ENCODE results near the gene PLIN1.

Gene PLIN1

DNA sequence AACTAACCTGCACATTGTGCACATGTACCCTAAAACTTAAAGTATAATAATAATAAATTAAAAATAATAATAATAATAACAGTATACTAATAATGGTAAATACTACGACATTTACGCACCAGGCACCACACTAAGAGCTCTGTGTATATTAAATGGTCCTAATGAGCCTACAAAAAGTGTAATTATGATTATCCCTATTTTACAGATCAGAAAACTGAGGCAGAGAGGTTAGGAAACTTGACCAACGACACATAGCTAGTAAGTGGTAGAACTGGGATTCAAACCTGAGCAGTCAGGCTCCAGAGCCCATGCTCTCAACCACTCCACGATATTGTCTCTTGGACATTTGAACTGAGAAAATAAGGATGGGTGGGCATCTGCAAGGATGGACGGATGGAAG, 38.9 kb downstream of the PLIN1 start:
- H3K27me3 ChIP-seq (ENCODE audit: control insufficient read depth in 3 of 3, insufficient read depth in 3 of 3, low read depth in 1 of 3, low read length in 3 of 3) = no peaks in the 10 kb centered on the region
- H3K4ac ChIP-seq (ENCODE audit: low read length) = no peak overlapping the region
- H3K36me3 ChIP-seq (replicated peaks in 1 of 2; ENCODE audit: control insufficient read depth in 2 of 2, insufficient read depth in 2 of 2, low read length in 2 of 2) = peaks cover 17 to 30% of the 10 kb centered on the region in 2 donors
- no peak overlapping the region for H4K91ac ChIP-seq (ENCODE audit: low read depth, low read length, poor library complexity)
- H3K18ac ChIP-seq (ENCODE audit: low read length) = no peak overlapping the region
- DNase-seq (ENCODE audit: low spot score) = no peak
- H2AFZ ChIP-seq (ENCODE audit: low read length) = no peak overlapping the region
- no peaks in the 10 kb centered on the region for H3K4me1 ChIP-seq (ENCODE audit: control insufficient read depth in 2 of 2, insufficient read depth in 1 of 2, low read depth in 1 of 2, low read length in 2 of 2)
- peaks cover 0 to 4% of the 10 kb centered on the region in 2 donors for H3K9me3 ChIP-seq (replicated peaks in 1 of 2; ENCODE audit: control insufficient read depth in 2 of 2, insufficient read depth in 1 of 2, low read depth in 1 of 2, low read length in 2 of 2)
- no peak overlapping the region for H3K4me2 ChIP-seq (ENCODE audit: insufficient read depth, low read length, poor library complexity, severe bottlenecking)
- no peak overlapping the region for H3K27ac ChIP-seq (replicated peaks; ENCODE audit: low read length)
- H3K23ac ChIP-seq (ENCODE audit: low read depth, low read length, poor library complexity) = no peak overlapping the region
- H2BK12ac ChIP-seq (ENCODE audit: low read length) = no peak overlapping the region
- no peak overlapping the region for H3K4me3 ChIP-seq (ENCODE audit: low read length in 2 of 2)
- no peak overlapping the region for H4K8ac ChIP-seq (ENCODE audit: low read depth, low read length)
- H2AK5ac ChIP-seq (ENCODE audit: low read depth, low read length) = no peak overlapping the region
- H2BK15ac ChIP-seq (ENCODE audit: low read length) = no peak overlapping the region
- H2BK120ac ChIP-seq (ENCODE audit: low read depth, low read length) = no peak overlapping the region
- no peak overlapping the region for H2BK5ac ChIP-seq (ENCODE audit: low read length)
- no peaks in the 10 kb centered on the region for H3K79me1 ChIP-seq (ENCODE audit: low read depth, low read length)
- H3K9ac ChIP-seq (ENCODE audit: low read depth, low read length, poor library complexity) = no peak overlapping the region
- no peak overlapping the region for H3K14ac ChIP-seq (ENCODE audit: low read length)
- WGBS, 2 donors (ENCODE audit: extremely low coverage in 2 of 2, insufficient read length in 2 of 2, insufficient replicate concordance in 1 of 2) = no CpG with 5 or more reads among the region's 5 CpGs

DNA sequence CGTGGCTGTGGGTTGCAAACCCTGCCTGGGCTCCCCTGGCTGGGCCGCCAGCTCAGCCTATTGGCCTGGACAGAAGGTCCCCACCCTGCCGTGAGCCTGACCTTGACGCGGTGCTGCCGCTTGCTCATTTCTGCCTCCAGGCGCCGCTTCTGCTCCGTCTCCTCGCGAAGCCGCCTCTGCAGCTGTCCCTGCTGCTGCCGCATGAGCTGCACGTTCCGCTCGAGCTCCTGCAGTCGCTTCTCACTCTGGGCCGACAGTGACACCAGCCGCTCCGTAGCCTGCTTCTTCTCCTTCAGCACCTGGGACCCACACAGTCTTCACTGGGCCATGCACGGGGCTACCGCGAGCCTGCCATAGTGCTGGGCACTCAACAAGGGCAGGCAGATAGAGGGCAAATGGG, 45.6 kb downstream of the PLIN1 start:
- H2BK5ac ChIP-seq (ENCODE audit: low read length) = no peak overlapping the region
- no CpG with 5 or more reads among the region's 23 CpGs for WGBS, 2 donors (ENCODE audit: extremely low coverage in 2 of 2, insufficient read length in 2 of 2, insufficient replicate concordance in 1 of 2)

DNA sequence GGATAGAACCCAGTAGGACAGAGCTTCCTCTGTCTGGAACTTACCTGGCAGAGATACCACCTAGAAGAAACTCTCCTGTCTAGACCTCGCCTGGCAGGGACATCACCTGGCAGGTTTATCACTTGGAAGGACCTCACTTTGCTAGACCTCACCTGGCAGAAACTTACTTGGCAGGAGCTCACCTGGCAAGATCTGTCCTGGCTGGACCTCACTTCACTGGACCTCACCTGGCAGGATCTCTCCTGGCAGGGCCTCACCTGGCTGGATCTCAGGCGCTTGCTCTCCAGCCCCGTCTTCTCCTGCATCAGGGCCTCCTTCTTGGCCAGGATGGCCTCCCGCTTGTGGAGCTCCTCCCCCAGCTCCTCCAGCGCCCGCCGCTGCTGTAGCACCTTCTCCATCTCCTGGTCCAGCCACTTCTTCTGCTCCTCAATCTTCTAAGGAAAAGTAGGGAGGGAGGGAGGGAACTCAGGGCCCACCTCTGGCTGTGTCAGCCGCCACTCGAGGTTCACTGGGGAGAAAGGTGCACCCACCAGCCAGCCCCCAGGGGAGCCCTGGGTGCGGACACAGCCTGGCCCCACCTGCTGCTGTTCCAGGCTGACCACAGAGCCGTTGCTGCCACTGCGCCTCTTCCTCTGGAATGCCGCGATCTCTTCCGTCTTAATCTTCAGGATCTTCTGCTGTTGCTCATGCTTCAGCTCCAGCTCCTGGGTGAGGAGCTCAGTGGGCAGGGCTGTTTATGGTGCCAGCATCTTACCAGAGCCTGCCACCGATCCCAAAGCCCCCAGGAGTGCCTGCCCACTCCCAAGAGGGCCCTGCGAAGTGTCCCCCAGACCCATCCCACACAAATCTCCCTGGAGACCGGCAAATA, 46.4 kb downstream of the PLIN1 start:
- Histone ChIP-seq H2AFZ (ENCODE audit: low read length) (no peak overlapping the region), H3K18ac (ENCODE audit: low read length) (no peak overlapping the region), H3K4ac (ENCODE audit: low read length) (no peak overlapping the region), H3K14ac (ENCODE audit: low read length) (no peak overlapping the region), H4K91ac (ENCODE audit: low read depth, low read length, poor library complexity) (no peak overlapping the region), H2BK120ac (ENCODE audit: low read depth, low read length) (no peak overlapping the region), H3K79me1 (ENCODE audit: low read depth, low read length) (no peaks in the 10 kb centered on the region), H3K36me3 (replicated peaks in 1 of 2; ENCODE audit: control insufficient read depth in 2 of 2, insufficient read depth in 2 of 2, low read length in 2 of 2) (peaks cover 53 to 59% of the 10 kb centered on the region in 2 donors), H2AK5ac (ENCODE audit: low read depth, low read length) (no peak overlapping the region), H2BK12ac (ENCODE audit: low read length) (no peak overlapping the region), H3K4me2 (ENCODE audit: insufficient read depth, low read length, poor library complexity, severe bottlenecking) (no peak overlapping the region), H2BK5ac (ENCODE audit: low read length) (no peak overlapping the region), H3K9ac (ENCODE audit: low read depth, low read length, poor library complexity) (no peak overlapping the region), H3K27me3 (ENCODE audit: control insufficient read depth in 3 of 3, insufficient read depth in 3 of 3, low read depth in 1 of 3, low read length in 3 of 3) (no peaks in the 10 kb centered on the region), H4K8ac (ENCODE audit: low read depth, low read length) (no peak overlapping the region), H3K9me3 (replicated peaks in 1 of 2; ENCODE audit: control insufficient read depth in 2 of 2, insufficient read depth in 1 of 2, low read depth in 1 of 2, low read length in 2 of 2) (peaks cover 15 to 31% of the 10 kb centered on the region in 2 donors), H3K4me3 (ENCODE audit: low read length in 2 of 2) (no peak overlapping the region), H3K4me1 (ENCODE audit: control insufficient read depth in 2 of 2, insufficient read depth in 1 of 2, low read depth in 1 of 2, low read length in 2 of 2) (no peaks in the 10 kb centered on the region), H3K27ac (replicated peaks; ENCODE audit: low read length) (no peak overlapping the region), H3K23ac (ENCODE audit: low read depth, low read length, poor library complexity) (no peak overlapping the region), H2BK15ac (ENCODE audit: low read length) (no peak overlapping the region)
- WGBS, 2 donors (ENCODE audit: extremely low coverage in 2 of 2, insufficient read length in 2 of 2, insufficient replicate concordance in 1 of 2) = no CpG with 5 or more reads among the region's 18 CpGs
- DNase-seq (ENCODE audit: low spot score) = no peak

More for the DNA sequence above, 45.6 kb downstream of the PLIN1 start:
- Histone ChIP-seq H3K9ac (ENCODE audit: low read depth, low read length, poor library complexity) (no peak overlapping the region), H2BK15ac (ENCODE audit: low read length) (no peak overlapping the region), H3K23ac (ENCODE audit: low read depth, low read length, poor library complexity) (no peak overlapping the region), H3K14ac (ENCODE audit: low read length) (no peak overlapping the region), H2BK12ac (ENCODE audit: low read length) (no peak overlapping the region), H3K4me2 (ENCODE audit: insufficient read depth, low read length, poor library complexity, severe bottlenecking) (no peak overlapping the region), H3K9me3 (replicated peaks in 1 of 2; ENCODE audit: control insufficient read depth in 2 of 2, insufficient read depth in 1 of 2, low read depth in 1 of 2, low read length in 2 of 2) (peaks cover 15 to 31% of the 10 kb centered on the region in 2 donors), H3K4me1 (ENCODE audit: control insufficient read depth in 2 of 2, insufficient read depth in 1 of 2, low read depth in 1 of 2, low read length in 2 of 2) (no peaks in the 10 kb centered on the region), H4K8ac (ENCODE audit: low read depth, low read length) (no peak overlapping the region), H3K18ac (ENCODE audit: low read length) (no peak overlapping the region), H3K79me1 (ENCODE audit: low read depth, low read length) (no peaks in the 10 kb centered on the region), H2BK120ac (ENCODE audit: low read depth, low read length) (no peak overlapping the region), H3K36me3 (replicated peaks in 1 of 2; ENCODE audit: control insufficient read depth in 2 of 2, insufficient read depth in 2 of 2, low read length in 2 of 2) (peaks cover 46 to 51% of the 10 kb centered on the region in 2 donors), H4K91ac (ENCODE audit: low read depth, low read length, poor library complexity) (no peak overlapping the region), H3K27me3 (ENCODE audit: control insufficient read depth in 3 of 3, insufficient read depth in 3 of 3, low read depth in 1 of 3, low read length in 3 of 3) (no peaks in the 10 kb centered on the region), H3K4me3 (ENCODE audit: low read length in 2 of 2) (peak overlapping the region in 1 of 2 donors; percentile 29), H3K27ac (replicated peaks; ENCODE audit: low read length) (no peak overlapping the region), H2AK5ac (ENCODE audit: low read depth, low read length) (no peak overlapping the region), H2AFZ (ENCODE audit: low read length) (no peak overlapping the region), H3K4ac (ENCODE audit: low read length) (no peak overlapping the region)
- DNase-seq (ENCODE audit: low spot score) = no peak

DNA sequence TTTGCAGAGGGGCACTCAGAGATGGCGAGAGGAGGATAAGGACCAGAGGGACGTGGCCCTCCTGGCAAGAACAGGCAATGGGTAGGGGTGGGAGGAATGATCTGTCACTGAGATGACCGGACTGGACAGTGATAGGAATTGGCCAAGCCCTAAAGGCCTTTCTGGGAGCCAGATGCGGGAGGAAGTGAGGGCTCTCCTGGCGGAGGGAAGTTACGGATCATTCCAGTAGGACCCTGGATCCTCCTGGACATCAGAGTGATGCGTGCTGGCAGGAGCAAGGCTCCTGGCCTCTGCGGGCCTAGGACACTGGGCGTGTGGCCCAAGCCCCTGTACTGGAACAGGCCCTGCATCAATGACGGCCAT, 47.3 kb downstream of the PLIN1 start:
- DNase-seq (ENCODE audit: low spot score) = no peak
- no peak overlapping the region for H2AFZ ChIP-seq (ENCODE audit: low read length)
- no peak overlapping the region for H3K4ac ChIP-seq (ENCODE audit: low read length)
- WGBS, 2 donors (ENCODE audit: extremely low coverage in 2 of 2, insufficient read length in 2 of 2, insufficient replicate concordance in 1 of 2) = no CpG with 5 or more reads among the region's 10 CpGs
- H3K18ac ChIP-seq (ENCODE audit: low read length) = no peak overlapping the region
- no peaks in the 10 kb centered on the region for H3K79me1 ChIP-seq (ENCODE audit: low read depth, low read length)
- H3K23ac ChIP-seq (ENCODE audit: low read depth, low read length, poor library complexity) = no peak overlapping the region
- H3K27me3 ChIP-seq (ENCODE audit: control insufficient read depth in 3 of 3, insufficient read depth in 3 of 3, low read depth in 1 of 3, low read length in 3 of 3) = no peaks in the 10 kb centered on the region
- no peak overlapping the region for H4K91ac ChIP-seq (ENCODE audit: low read depth, low read length, poor library complexity)
- no peak overlapping the region for H2BK120ac ChIP-seq (ENCODE audit: low read depth, low read length)
- peaks cover 15 to 31% of the 10 kb centered on the region in 2 donors for H3K9me3 ChIP-seq (replicated peaks in 1 of 2; ENCODE audit: control insufficient read depth in 2 of 2, insufficient read depth in 1 of 2, low read depth in 1 of 2, low read length in 2 of 2)
- no peak overlapping the region for H4K8ac ChIP-seq (ENCODE audit: low read depth, low read length)
- no peak overlapping the region for H3K4me3 ChIP-seq (ENCODE audit: low read length in 2 of 2)
- H3K14ac ChIP-seq (ENCODE audit: low read length) = no peak overlapping the region
- peaks cover 61 to 68% of the 10 kb centered on the region in 2 donors for H3K36me3 ChIP-seq (replicated peaks in 1 of 2; ENCODE audit: control insufficient read depth in 2 of 2, insufficient read depth in 2 of 2, low read length in 2 of 2)
- H2BK12ac ChIP-seq (ENCODE audit: low read length) = no peak overlapping the region
- H2BK5ac ChIP-seq (ENCODE audit: low read length) = no peak overlapping the region
- H3K9ac ChIP-seq (ENCODE audit: low read depth, low read length, poor library complexity) = no peak overlapping the region
- H2AK5ac ChIP-seq (ENCODE audit: low read depth, low read length) = no peak overlapping the region
- no peak overlapping the region for H3K4me2 ChIP-seq (ENCODE audit: insufficient read depth, low read length, poor library complexity, severe bottlenecking)
- no peak overlapping the region for H3K27ac ChIP-seq (replicated peaks; ENCODE audit: low read length)
- no peak overlapping the region for H2BK15ac ChIP-seq (ENCODE audit: low read length)
- no peaks in the 10 kb centered on the region for H3K4me1 ChIP-seq (ENCODE audit: control insufficient read depth in 2 of 2, insufficient read depth in 1 of 2, low read depth in 1 of 2, low read length in 2 of 2)
